Heart left ventricle (tissue), 16 donors: ENCODE measurements around the gene DIP2B. TPM values are rescaled to one million over a fixed set of nuclear protein-coding genes. Genes with fewer than 3 reads are reported as not detected.
A peak's percentile ranks its signal among the peaks of the same experiment; 100 is the strongest.

ENCODE experiments used
- ATAC-seq, 4 donors: fragments of 200-7000 bp; cut with Tn5 transposase; one replicate each; pipeline ENCODE4 v1.9.1; 2020 to 2022; ENCODE audit warnings: moderate library complexity in 4 of 4, mild to moderate bottlenecking in 3 of 4, moderate number of reproducible peaks in 1 of 4
- DNase-seq, 5 donors: peaks; one replicate each; pipeline ENCODE4 v3.0.0-alpha.2; 2020
- H3K27ac ChIP-seq, 12 donors: fragments of 200-600 bp; sonication (generic) in 4 of 12; one replicate each; pipeline versions ENCODE4 v1.5.0 to v1.8.0; 2016 to 2022; ENCODE audit warnings: mild to moderate bottlenecking in 2 of 12
- H3K27me3 ChIP-seq, 9 donors: fragments of 200-600 bp; sonication (generic) in 2 of 9; one replicate each; pipeline versions ENCODE4 v1.5.1 to v1.8.0; 2016 to 2022; ENCODE audit warnings: mild to moderate bottlenecking in 3 of 9
- H3K36me3 ChIP-seq, 9 donors: fragments of 200-600 bp; sonication (generic) in 2 of 9; one replicate each; pipeline versions ENCODE4 v1.5.0 to v1.8.0; 2018 to 2022; ENCODE audit warnings: mild to moderate bottlenecking in 2 of 9
- H3K4me1 ChIP-seq, 12 donors: fragments of 200-600 bp; sonication (generic) in 4 of 12; one replicate each; pipeline versions ENCODE4 v1.5.0 to v1.8.0; 2016 to 2022; ENCODE audit warnings: mild to moderate bottlenecking in 3 of 12
- H3K4me3 ChIP-seq, 12 donors: fragments of 200-600 bp; sonication (generic) in 4 of 12; one replicate each; pipeline versions ENCODE4 v1.5.0 to v1.8.0; 2017 to 2022; ENCODE audit warnings: mild to moderate bottlenecking in 9 of 12, moderate library complexity in 4 of 12
- H3K9me3 ChIP-seq, 12 donors: fragments of 200-600 bp; sonication (generic) in 4 of 12; one replicate each; pipeline versions ENCODE4 v1.5.0 to v1.8.0; 2016 to 2022; ENCODE audit warnings: mild to moderate bottlenecking in 1 of 12
- POLR2A ChIP-seq, 2 donors: fragments of 450-650 bp; IDR thresholded peaks; one replicate each; pipeline ENCODE4 v1.6.1; 2017; ENCODE audit warnings: antibody characterized with exemption in 2 of 2, mild to moderate bottlenecking in 2 of 2, moderate library complexity in 2 of 2
- WGBS, 4 donors: extraction: QIAGEN DNeasy Blood & Tissue Kit in 2 of 4; methylation state at CpG; one replicate each; pipeline versions ENCODE4 v1.1.5 to v1.1.7; 2013 to 2018; 5-methylcytosine and 5-hydroxymethylcytosine counted together
- intact Hi-C, 10 donors: fragments of 100-400 bp; cut with DNase I; formaldehyde crosslinking; loops; one replicate each; pipeline versions ENCODE4 v1.11.1 to v1.14.2; 2022
- polyA plus RNA-seq, 2 donors: library from polyadenylated mRNA; stranded (reverse); fragments of 200-250 nt; gene quantifications; one replicate each; pipeline ENCODE4 v1.2.3, GENCODE V29; 2013
- total RNA-seq, 9 donors: library from RNA; depleted of rRNA in 2 of 9; stranded (reverse); fragments of >200 nt in 2 of 9; fragmentation: NEBNext Ultra II Directional in 3 of 9; extraction: Animal tissue kit (Norgen Biotek cat#: 25700) in 3 of 9; gene quantifications; one replicate each; pipeline versions ENCODE4 v1.1.0 to v1.2.4, GENCODE V29; 2016 to 2023
- TF ChIP-seq, protein P1 (sequence below), 12 donors: fragments of 200-600 bp; sonication (generic) in 4 of 12; IDR thresholded peaks; one replicate each; pipeline versions ENCODE4 v1.5.0 to v1.8.0; 2018 to 2022; ENCODE audit warnings: antibody characterized with exemption in 12 of 12, mild to moderate bottlenecking in 5 of 12
- donor health status: ischemic (EF 13 %, LVEDD 7.1; RV severe dilation, severe dysfunction).
- donor health status: healthy with polysubstance abuse.
- donor health status: DM: no; HTN: yes; CAD: no.
- donor health status: DM: no; HTN: no; CAD: no.
- donor health status: ischemic (EF 25% LVEDD 6.9; RV normal size, moderate dysfunction).
- donor health status: ischemic (EF 25% LVEDD 5.7; RV mildly dilated, moderate dysfunction).
- donor health status: healthy.
- donor health status: DM: yes; HTN: yes; CAD: no.
- donor health status: ischemic (EF 35%, LVEDD 5.7; RV mildly dilated, moderate dysfunction).
- donor health status: nonischemic (EF 11% LVEDD 7.7; RV severe dilation, severe dysfunction).
- donor health status: DM: yes; HTN: yes; CAD: no.
- donor health status: PGD.
- donor health status: ischemic (EF 29% LVEDD 5.4; RV normal size, mild dysfunction).
- donor health status: nonischemic (EF 23%, LVEDD 6.1; RV moderate dilation, normal function).

The DIP2B gene
- total and polyA plus RNA-seq, 11 donors: 3.4 to 25.0 (median 16.7) TPM

DNA sequence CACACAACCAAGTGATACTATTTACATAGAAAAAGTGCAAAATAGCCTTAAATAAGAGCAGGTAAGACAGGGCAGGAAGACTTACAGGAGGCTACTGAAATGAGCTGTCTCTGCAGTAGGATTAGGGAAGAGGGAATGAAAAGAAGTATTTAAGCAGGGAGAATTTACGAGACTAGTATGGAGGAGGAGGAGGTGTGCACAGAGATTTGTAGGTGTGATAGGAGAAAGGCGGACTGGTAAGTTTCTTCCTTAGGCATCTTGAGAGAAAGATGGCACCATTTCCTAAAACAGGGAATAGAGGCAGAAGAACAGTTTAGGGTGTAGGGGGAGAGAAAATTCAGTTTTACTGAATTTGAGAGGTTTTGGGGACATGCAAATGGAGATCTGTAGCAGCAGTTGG lies 25.7 kb downstream of the DIP2B start:
- no peaks in the 10 kb centered on the region for H3K27me3 ChIP-seq
- no peak overlapping the region for H3K27ac ChIP-seq
- no peak overlapping the region for H3K4me3 ChIP-seq
- peaks cover 0 to 4% (median 0%) of the 10 kb centered on the region in 9 donors for H3K36me3 ChIP-seq
- DNase-seq: no peak
- H3K4me1 ChIP-seq: peaks cover 0 to 62% (median 20%) of the 10 kb centered on the region in 12 donors
- no peaks in the 10 kb centered on the region for H3K9me3 ChIP-seq
- no peak for ATAC-seq
- TF ChIP-seq POLR2A (IDR thresholded peaks at IDR 0.05): no peak
- TF ChIP-seq, protein P1, sequence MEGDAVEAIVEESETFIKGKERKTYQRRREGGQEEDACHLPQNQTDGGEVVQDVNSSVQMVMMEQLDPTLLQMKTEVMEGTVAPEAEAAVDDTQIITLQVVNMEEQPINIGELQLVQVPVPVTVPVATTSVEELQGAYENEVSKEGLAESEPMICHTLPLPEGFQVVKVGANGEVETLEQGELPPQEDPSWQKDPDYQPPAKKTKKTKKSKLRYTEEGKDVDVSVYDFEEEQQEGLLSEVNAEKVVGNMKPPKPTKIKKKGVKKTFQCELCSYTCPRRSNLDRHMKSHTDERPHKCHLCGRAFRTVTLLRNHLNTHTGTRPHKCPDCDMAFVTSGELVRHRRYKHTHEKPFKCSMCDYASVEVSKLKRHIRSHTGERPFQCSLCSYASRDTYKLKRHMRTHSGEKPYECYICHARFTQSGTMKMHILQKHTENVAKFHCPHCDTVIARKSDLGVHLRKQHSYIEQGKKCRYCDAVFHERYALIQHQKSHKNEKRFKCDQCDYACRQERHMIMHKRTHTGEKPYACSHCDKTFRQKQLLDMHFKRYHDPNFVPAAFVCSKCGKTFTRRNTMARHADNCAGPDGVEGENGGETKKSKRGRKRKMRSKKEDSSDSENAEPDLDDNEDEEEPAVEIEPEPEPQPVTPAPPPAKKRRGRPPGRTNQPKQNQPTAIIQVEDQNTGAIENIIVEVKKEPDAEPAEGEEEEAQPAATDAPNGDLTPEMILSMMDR (IDR thresholded peaks at IDR 0.05): no peak
- intact Hi-C loops: no loop called here
- WGBS, 4 donors: 96 to 99% (median 97%) methylated on average over 2 of the region's 2 CpGs

DNA sequence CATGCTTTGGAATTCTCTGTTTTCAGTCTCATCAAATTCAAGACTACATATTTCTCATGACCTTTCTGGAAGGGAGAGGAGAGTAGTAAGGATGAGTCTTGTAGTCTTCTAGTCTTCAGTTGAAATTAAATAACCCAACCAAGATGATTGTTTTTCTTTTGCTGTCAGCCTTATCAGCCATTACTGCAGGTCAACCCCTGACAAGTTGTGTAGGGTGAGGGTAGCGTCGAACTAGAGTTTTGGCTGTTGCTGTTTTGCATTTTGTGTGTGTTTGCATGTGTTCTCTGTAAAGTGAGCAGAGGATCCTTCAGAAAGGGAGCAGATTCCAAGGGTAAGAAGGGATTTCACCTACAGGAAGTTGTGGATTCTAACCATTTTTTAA lies 28.4 kb downstream of the DIP2B start:
- peaks cover 0 to 69% (median 17%) of the 10 kb centered on the region in 12 donors for H3K4me1 ChIP-seq
- no peak for ATAC-seq
- no peaks in the 10 kb centered on the region for H3K9me3 ChIP-seq
- peak overlapping the region in 3 of 12 donors; percentile 13 to 67 (median 51) for H3K27ac ChIP-seq
- no peak for DNase-seq
- H3K4me3 ChIP-seq: no peak overlapping the region
- TF ChIP-seq, protein P1 (IDR thresholded peaks at IDR 0.05): no peak
- TF ChIP-seq POLR2A (IDR thresholded peaks at IDR 0.05): no peak
- WGBS, 4 donors: 66 to 80% (median 74%) methylated on average over 2 of the region's 2 CpGs
- H3K27me3 ChIP-seq: no peaks in the 10 kb centered on the region
- H3K36me3 ChIP-seq: peaks cover 0 to 4% (median 0%) of the 10 kb centered on the region in 9 donors
- intact Hi-C loops: no loop called here

DNA sequence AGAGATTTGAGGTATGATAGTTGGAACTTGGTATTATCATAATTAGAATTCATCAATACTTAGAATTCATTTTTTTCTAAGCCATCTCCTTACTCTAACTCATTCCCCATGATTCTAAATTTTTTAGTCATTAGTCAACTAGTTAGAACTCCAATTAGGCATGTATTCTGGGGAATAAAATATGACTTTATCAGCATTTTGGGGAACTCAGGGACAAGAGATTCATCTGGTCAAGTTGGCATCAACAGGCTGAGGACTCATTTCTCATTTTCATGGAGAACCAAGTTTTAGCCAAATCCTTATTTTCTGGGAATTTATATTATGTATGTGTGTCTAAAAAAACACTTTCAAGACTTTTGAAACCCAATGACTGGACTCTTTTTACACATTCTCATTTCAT lies 29.2 kb downstream of the DIP2B start:
- Histone ChIP-seq H3K4me3 (no peak overlapping the region), H3K4me1 (peaks cover 0 to 69% (median 16%) of the 10 kb centered on the region in 12 donors), H3K27me3 (no peaks in the 10 kb centered on the region), H3K36me3 (peaks cover 0 to 4% (median 0%) of the 10 kb centered on the region in 9 donors), H3K27ac (peak overlapping the region in 1 of 12 donors; percentile 67), H3K9me3 (no peaks in the 10 kb centered on the region)
- ATAC-seq (no peak), DNase-seq (no peak)
- intact Hi-C loops: no loop called here
- TF ChIP-seq, protein P1 (IDR thresholded peaks at IDR 0.05): no peak
- TF ChIP-seq POLR2A (IDR thresholded peaks at IDR 0.05): no peak

DNA sequence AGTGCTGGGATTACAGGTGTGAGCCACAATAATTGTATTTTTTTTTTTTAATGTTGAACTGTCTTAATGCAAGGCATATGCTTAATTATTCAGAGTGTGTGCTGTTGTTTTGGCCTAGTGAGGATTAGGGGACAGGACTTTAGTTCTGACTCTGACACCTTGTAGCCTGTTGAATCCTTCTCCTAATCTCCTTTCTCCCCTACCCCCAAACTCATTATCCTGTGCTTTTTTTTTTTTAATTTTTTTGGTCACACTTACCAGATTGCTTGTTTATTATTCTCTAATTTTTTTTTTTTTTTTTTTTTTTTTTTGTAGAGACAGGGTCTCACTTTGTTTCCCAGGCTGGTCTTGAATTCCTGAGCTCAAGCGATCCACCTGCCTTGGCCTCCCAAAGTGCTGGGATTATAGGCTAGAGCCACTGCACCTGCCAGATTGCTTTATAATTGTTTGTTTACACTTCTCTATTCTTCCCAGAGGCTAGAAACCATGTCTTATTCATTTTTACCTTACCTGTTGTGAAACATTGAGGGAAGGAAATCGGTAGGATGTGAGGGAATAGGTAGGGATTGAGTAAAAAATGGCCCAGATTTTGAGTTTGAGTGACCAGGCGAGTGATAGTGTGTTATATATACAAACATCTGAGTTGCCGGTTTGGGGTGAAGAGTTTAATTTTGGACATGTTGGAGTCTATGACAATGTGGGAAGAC lies 32.2 kb downstream of the DIP2B start:
- Histone ChIP-seq H3K27me3 (no peaks in the 10 kb centered on the region), H3K4me3 (no peak overlapping the region), H3K27ac (no peak overlapping the region), H3K9me3 (no peaks in the 10 kb centered on the region), H3K36me3 (peaks cover 0 to 4% (median 0%) of the 10 kb centered on the region in 9 donors), H3K4me1 (peaks cover 0 to 60% (median 10%) of the 10 kb centered on the region in 12 donors)
- DNase-seq (no peak), ATAC-seq (no peak)
- intact Hi-C loops: no loop called here
- 84 to 96% (median 95%) methylated on average over 4 of the region's 4 CpGs for WGBS, 4 donors
- TF ChIP-seq, protein P1 (IDR thresholded peaks at IDR 0.05): no peak
- TF ChIP-seq POLR2A (IDR thresholded peaks at IDR 0.05): no peak
